Neural cell (in vitro differentiated cells): ENCODE measurements around the gene COMP.

Source experiments
- POLR2AphosphoS5 ChIP-seq: IDR thresholded peaks from 2 replicates; pipeline ENCODE4 v1.6.1; 2012
- TAF1 ChIP-seq: IDR thresholded peaks from 2 replicates; pipeline ENCODE4 v1.6.1; 2012; ENCODE audit warnings: low read depth

DNA sequence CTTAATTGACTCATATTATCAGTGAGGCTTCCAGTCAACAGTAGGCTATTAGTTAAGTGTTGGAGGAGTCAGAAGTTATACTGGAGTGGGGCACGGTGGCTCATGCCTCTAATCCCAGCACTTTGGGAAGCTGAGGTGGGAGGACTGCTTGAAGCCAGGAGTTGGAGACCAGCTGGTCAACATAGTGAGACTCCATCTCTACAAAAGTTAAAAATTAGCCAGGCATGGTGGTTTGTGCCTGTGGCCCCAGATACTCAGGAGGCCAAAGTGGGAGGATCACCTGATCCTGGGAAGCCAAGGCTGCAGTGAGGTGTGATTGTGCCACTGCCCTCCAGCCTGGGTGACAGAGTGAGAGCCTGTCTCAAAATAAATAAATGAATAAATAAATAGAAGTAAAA lies 53.2 kb downstream of the COMP start:
- TF ChIP-seq POLR2AphosphoS5 (no peak), TAF1 (no peak)
